ENCODE results near the gene EML4. TPM values are rescaled to one million over a fixed set of nuclear protein-coding genes. Genes with fewer than 3 reads are reported as not detected.

Gene EML4
- total and polyA plus RNA-seq, 4 experiments from 2014 or later, result 52.8 to 172 (median 140) TPM

GRCh38 chr2:42183775-42184174 is 14.6 kb downstream of the EML4 start:
- Mint-ChIP-seq H3K27ac (peak overlapping the region in 2 of 7 donors; percentile 27 to 38), H3K9me3 (no peaks in the 10 kb centered on the region), H3K36me3 (peaks cover 38 to 52% of the 10 kb centered on the region in 2 donors), H3K4me1 (peaks cover 63 to 90% (median 76%) of the 10 kb centered on the region in 4 donors), H3K4me3 (peak overlapping the region in 3 of 8 donors; percentile 19 to 47 (median 40)), H3K27me3 (no peaks in the 10 kb centered on the region)
- Histone ChIP-seq H3K27me3 (ENCODE audit: insufficient read depth, low read length) (no peaks in the 10 kb centered on the region), H3K36me3 (ENCODE audit: insufficient read depth, low read length) (peaks cover 9% of the 10 kb centered on the region), H3K4me3 (ENCODE audit: low read length in 2 of 2) (no peak overlapping the region), H3K27ac (ENCODE audit: low read depth, low read length) (no peak overlapping the region), H3K9me3 (ENCODE audit: control insufficient read depth in 1 of 2, low read length in 2 of 2) (no peaks in the 10 kb centered on the region), H3K4me1 (ENCODE audit: insufficient read depth, low read length) (peaks cover 88% of the 10 kb centered on the region)
- CTCF ChIA-PET (ENCODE audit: partially characterized antibody), result interaction anchor here (1.3 to 1.7 kb wide), 3 partner anchors 13 to 87 kb away, joined by 4 to 8 read pairs (median 4); no protein-coding TSS in a partner anchor
- no peak for DNase-seq
- POLR2A ChIA-PET (ENCODE audit: partially characterized antibody), result interaction anchor here (1.6 to 5.5 kb wide), 3 partner anchors 12 to 78 kb away, joined by 7 to 45 read pairs (median 9); no protein-coding TSS in a partner anchor
- intact Hi-C loops (cut with micrococcal nuclease), result loop anchor here (1.0 kb wide), 1 partner anchor 13 kb away; no protein-coding TSS in a partner anchor

DNA sequence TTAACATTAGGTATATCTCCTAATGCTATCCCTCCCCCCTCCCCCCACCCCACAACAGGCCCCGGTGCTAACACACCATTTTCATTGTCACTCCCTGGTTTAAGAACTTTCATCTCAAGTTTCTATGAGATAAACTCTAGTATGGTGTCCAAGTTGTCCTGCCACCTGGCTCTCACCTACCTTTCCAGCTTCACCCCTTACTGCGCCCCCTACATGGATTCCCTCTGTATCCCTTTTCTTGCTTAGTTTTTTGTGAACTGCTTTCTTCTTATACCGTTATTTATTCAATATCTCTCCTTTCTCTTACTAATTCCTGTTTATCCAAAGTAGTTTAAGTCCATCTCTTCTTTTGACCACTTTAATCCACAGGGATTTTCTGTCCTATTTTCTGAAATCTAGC is 15.2 kb downstream of the EML4 start:
- Mint-ChIP-seq H3K4me3 (peak overlapping the region in 5 of 8 donors; percentile 6 to 71 (median 68)), H3K4me1 (peaks cover 61 to 90% (median 74%) of the 10 kb centered on the region in 4 donors), H3K27me3 (no peaks in the 10 kb centered on the region), H3K9me3 (no peaks in the 10 kb centered on the region), H3K27ac (peak overlapping the region in 6 of 7 donors; percentile 0 to 51 (median 38)), H3K36me3 (peaks cover 33 to 49% of the 10 kb centered on the region in 2 donors)
- ChIA-PET CTCF (ENCODE audit: partially characterized antibody) (no interaction called here), POLR2A (ENCODE audit: partially characterized antibody) (interaction anchor here (5.5 kb wide), 1 partner anchor 12 kb away, joined by 45 read pairs; no protein-coding TSS in a partner anchor)
- no peaks in the 10 kb centered on the region for H3K9me3 ChIP-seq (ENCODE audit: control insufficient read depth in 1 of 2, low read length in 2 of 2)
- peaks cover 9% of the 10 kb centered on the region for H3K36me3 ChIP-seq (ENCODE audit: insufficient read depth, low read length)
- intact Hi-C loops (cut with micrococcal nuclease), result loop anchor here (1.0 kb wide), 1 partner anchor 12 kb away; no protein-coding TSS in a partner anchor
- H3K4me1 ChIP-seq (ENCODE audit: insufficient read depth, low read length), result peaks cover 88% of the 10 kb centered on the region
- no peak for DNase-seq
- H3K27me3 ChIP-seq (ENCODE audit: insufficient read depth, low read length), result no peaks in the 10 kb centered on the region
- no peak overlapping the region for H3K27ac ChIP-seq (ENCODE audit: low read depth, low read length)
- H3K4me3 ChIP-seq (ENCODE audit: low read length in 2 of 2), result no peak overlapping the region

GRCh38 chr2:42185220-42185921 is 16.2 kb downstream of the EML4 start:
- H3K27me3 Mint-ChIP-seq, result no peaks in the 10 kb centered on the region
- intact Hi-C loops (cut with micrococcal nuclease), result no loop called here
- POLR2A ChIA-PET (ENCODE audit: partially characterized antibody), result interaction anchor here (1.3 to 2.1 kb wide), 2 partner anchors 12 to 14 kb away, joined by 5 read pairs; no protein-coding TSS in a partner anchor
- Histone ChIP-seq H3K27ac (ENCODE audit: low read depth, low read length) (no peak overlapping the region), H3K9me3 (ENCODE audit: control insufficient read depth in 1 of 2, low read length in 2 of 2) (no peaks in the 10 kb centered on the region), H3K36me3 (ENCODE audit: insufficient read depth, low read length) (peaks cover 5% of the 10 kb centered on the region), H3K4me1 (ENCODE audit: insufficient read depth, low read length) (peaks cover 88% of the 10 kb centered on the region), H3K4me3 (ENCODE audit: low read length in 2 of 2) (no peak overlapping the region), H3K27me3 (ENCODE audit: insufficient read depth, low read length) (no peaks in the 10 kb centered on the region)
- peak overlapping the region in 4 of 8 donors; percentile 8 to 70 (median 31) for H3K4me3 Mint-ChIP-seq
- peak overlapping the region in 5 of 7 donors; percentile 1 to 76 (median 21) for H3K27ac Mint-ChIP-seq
- peaks cover 58 to 90% (median 72%) of the 10 kb centered on the region in 4 donors for H3K4me1 Mint-ChIP-seq
- no peak for DNase-seq
- H3K9me3 Mint-ChIP-seq, result no peaks in the 10 kb centered on the region
- CTCF ChIA-PET (ENCODE audit: partially characterized antibody), result interaction anchor here (0.9 to 2.0 kb wide), 2 partner anchors 9 to 89 kb away, joined by 5 to 7 read pairs; no protein-coding TSS in a partner anchor
- peaks cover 30 to 43% of the 10 kb centered on the region in 2 donors for H3K36me3 Mint-ChIP-seq

DNA sequence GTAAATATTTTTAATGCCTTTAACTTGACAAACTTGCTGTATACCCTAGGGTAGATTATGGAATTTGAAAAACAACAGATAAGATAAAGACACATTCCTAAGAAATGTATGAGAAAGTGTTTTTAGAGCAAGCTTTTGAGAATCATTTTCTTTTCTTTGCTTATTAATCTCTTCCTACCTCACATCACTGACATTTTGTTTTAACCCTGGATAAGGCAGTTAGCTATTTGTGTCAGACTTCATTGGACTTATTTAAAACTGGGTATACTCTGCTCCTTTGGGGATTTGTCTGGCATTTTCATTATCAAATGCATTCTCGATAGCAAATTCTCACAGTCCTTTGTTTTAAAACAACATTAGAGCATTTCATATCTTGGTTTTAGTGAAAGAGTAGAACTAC is 17.2 kb downstream of the EML4 start:
- ChIA-PET CTCF (ENCODE audit: partially characterized antibody) (interaction anchor here (0.9 to 2.0 kb wide), 3 partner anchors 8 to 90 kb away, joined by 4 to 7 read pairs (median 5); no protein-coding TSS in a partner anchor), POLR2A (ENCODE audit: partially characterized antibody) (interaction anchor here (1.3 to 2.1 kb wide), 2 partner anchors 13 to 15 kb away, joined by 5 read pairs; no protein-coding TSS in a partner anchor)
- no peak overlapping the region for H3K4me3 ChIP-seq (ENCODE audit: low read length in 2 of 2)
- Mint-ChIP-seq H3K4me1 (peaks cover 58 to 90% (median 70%) of the 10 kb centered on the region in 4 donors), H3K4me3 (no peak overlapping the region), H3K27me3 (no peaks in the 10 kb centered on the region), H3K36me3 (peaks cover 23 to 40% of the 10 kb centered on the region in 2 donors), H3K9me3 (no peaks in the 10 kb centered on the region), H3K27ac (peak overlapping the region in 4 of 7 donors; percentile 5 to 76 (median 30))
- H3K27me3 ChIP-seq (ENCODE audit: insufficient read depth, low read length), result no peaks in the 10 kb centered on the region
- H3K27ac ChIP-seq (ENCODE audit: low read depth, low read length), result no peak overlapping the region
- H3K4me1 ChIP-seq (ENCODE audit: insufficient read depth, low read length), result peaks cover 88% of the 10 kb centered on the region
- no peaks in the 10 kb centered on the region for H3K9me3 ChIP-seq (ENCODE audit: control insufficient read depth in 1 of 2, low read length in 2 of 2)
- intact Hi-C loops (cut with micrococcal nuclease), result no loop called here
- H3K36me3 ChIP-seq (ENCODE audit: insufficient read depth, low read length), result no peaks in the 10 kb centered on the region
- DNase-seq, result no peak

- Histone ChIP-seq H3K9me3 (ENCODE audit: control insufficient read depth in 1 of 2, low read length in 2 of 2) (no peaks in the 10 kb centered on the region), H3K27ac (ENCODE audit: low read depth, low read length) (no peak overlapping the region), H3K36me3 (ENCODE audit: insufficient read depth, low read length) (no peaks in the 10 kb centered on the region), H3K27me3 (ENCODE audit: insufficient read depth, low read length) (no peaks in the 10 kb centered on the region), H3K4me3 (ENCODE audit: low read length in 2 of 2) (no peak overlapping the region), H3K4me1 (ENCODE audit: insufficient read depth, low read length) (peaks cover 90% of the 10 kb centered on the region)
- CTCF ChIA-PET (ENCODE audit: partially characterized antibody), result interaction anchor here (1.3 to 2.0 kb wide), 2 partner anchors 9 to 91 kb away, joined by 4 to 7 read pairs; no protein-coding TSS in a partner anchor
- no peak for DNase-seq
- Mint-ChIP-seq H3K4me1 (peaks cover 57 to 90% (median 72%) of the 10 kb centered on the region in 4 donors), H3K9me3 (no peaks in the 10 kb centered on the region), H3K27ac (peak overlapping the region in 3 of 7 donors; percentile 9 to 55 (median 25)), H3K4me3 (peak overlapping the region in 3 of 8 donors; percentile 11 to 31 (median 25)), H3K27me3 (no peaks in the 10 kb centered on the region), H3K36me3 (peaks cover 20 to 35% of the 10 kb centered on the region in 2 donors)
- POLR2A ChIA-PET (ENCODE audit: partially characterized antibody), result interaction anchor here (2.1 kb wide), 1 partner anchor 16 kb away, joined by 5 read pairs; no protein-coding TSS in a partner anchor
- intact Hi-C loops (cut with micrococcal nuclease), result no loop called here
Measured at GRCh38 chr2:42186945-42187632, 17.9 kb downstream of the EML4 start.

DNA sequence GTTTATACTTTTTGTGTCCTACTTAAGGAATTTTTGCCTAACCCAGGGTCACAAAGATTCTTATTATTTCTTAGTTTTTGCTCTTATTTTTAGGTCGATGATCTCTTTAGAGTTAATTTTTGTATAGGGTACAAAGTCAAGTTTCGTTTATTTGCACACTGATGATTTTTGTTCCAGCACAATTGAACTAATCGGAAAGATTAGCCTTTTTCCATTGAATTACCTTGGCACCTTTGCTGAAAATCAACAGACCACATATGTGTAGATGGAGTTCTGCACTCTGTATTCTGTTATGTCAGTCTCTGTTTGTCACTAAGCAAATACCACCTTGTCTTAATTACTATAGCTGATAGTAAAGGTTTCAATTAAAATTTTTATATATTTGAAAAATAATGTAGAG is 18.7 kb downstream of the EML4 start:
- peaks cover 54 to 90% (median 72%) of the 10 kb centered on the region in 4 donors for H3K4me1 Mint-ChIP-seq
- H3K27ac ChIP-seq (ENCODE audit: low read depth, low read length), result no peak overlapping the region
- H3K4me3 Mint-ChIP-seq, result peak overlapping the region in 2 of 8 donors; percentile 17 to 30
- no peaks in the 10 kb centered on the region for H3K27me3 Mint-ChIP-seq
- H3K36me3 Mint-ChIP-seq, result peaks cover 13 to 31% of the 10 kb centered on the region in 2 donors
- H3K9me3 Mint-ChIP-seq, result no peaks in the 10 kb centered on the region
- POLR2A ChIA-PET (ENCODE audit: partially characterized antibody), result interaction anchor here (0.6 kb wide), 1 partner anchor 110 kb away, joined by 3 read pairs; no protein-coding TSS in a partner anchor
- no peak overlapping the region for H3K4me3 ChIP-seq (ENCODE audit: low read length in 2 of 2)
- intact Hi-C loops (cut with micrococcal nuclease), result no loop called here
- H3K27ac Mint-ChIP-seq, result peak overlapping the region in 4 of 7 donors; percentile 24 to 70 (median 46)
- DNase-seq, result no peak
- H3K36me3 ChIP-seq (ENCODE audit: insufficient read depth, low read length), result no peaks in the 10 kb centered on the region
- CTCF ChIA-PET (ENCODE audit: partially characterized antibody), result interaction anchor here (1.3 kb wide), 1 partner anchor 9 kb away, joined by 4 read pairs; no protein-coding TSS in a partner anchor
- H3K4me1 ChIP-seq (ENCODE audit: insufficient read depth, low read length), result peaks cover 90% of the 10 kb centered on the region
- no peaks in the 10 kb centered on the region for H3K27me3 ChIP-seq (ENCODE audit: insufficient read depth, low read length)
- H3K9me3 ChIP-seq (ENCODE audit: control insufficient read depth in 1 of 2, low read length in 2 of 2), result no peaks in the 10 kb centered on the region
